Thyroid gland (tissue), 4 donors: ENCODE results near the gene C16orf89. TPM values are rescaled to one million over a fixed set of nuclear protein-coding genes. Genes with fewer than 3 reads are reported as not detected.

ENCODE experiments used
- DNase-seq, 2 donors: peaks; one replicate each; pipeline ENCODE4 v3.0.0-alpha.2; 2019
- H3K27ac ChIP-seq, 3 donors: fragments of 200-600 bp; sonication (generic); 1 replicate in 2 of 3; 2 replicates in 1 of 3; pipeline ENCODE4 v1.5.1; 2016 to 2019; ENCODE audit warnings: mild to moderate bottlenecking in 1 of 3, moderate library complexity in 1 of 3
- H3K27me3 ChIP-seq: fragments of 200-600 bp; sonication (generic); one replicate; pipeline ENCODE4 v1.5.1; 2019
- H3K36me3 ChIP-seq, 2 donors: fragments of 200-600 bp; sonication (generic); one replicate each; pipeline ENCODE4 v1.5.1; 2016 to 2019
- H3K4me1 ChIP-seq, 2 donors: fragments of 200-600 bp; sonication (generic); one replicate each; pipeline ENCODE4 v1.5.1; 2017 to 2019
- H3K4me3 ChIP-seq, 3 donors: fragments of 200-600 bp; sonication (generic); replicated peaks in 1 of 3; 1 replicate in 2 of 3; 2 replicates in 1 of 3; pipeline ENCODE4 v1.5.1; 2016; ENCODE audit warnings: mild to moderate bottlenecking in 1 of 3
- H3K9me3 ChIP-seq: fragments of 200-600 bp; sonication (generic); one replicate; pipeline ENCODE4 v1.5.1; 2017
- CTCF ChIP-seq, 6 experiments: fragments of 200-600 bp in 3 of 6; fragments of 450-650 bp in 3 of 6; sonication (generic) in 3 of 6; IDR thresholded peaks; one replicate each; pipeline ENCODE4 v1.5.1; 2016 to 2019; ENCODE audit warnings: antibody characterized with exemption in 6 of 6, mild to moderate bottlenecking in 2 of 6, inconsistent platforms in 1 of 6, moderate library complexity in 1 of 6
- POLR2A ChIP-seq, 2 donors: fragments of 450-650 bp; IDR thresholded peaks; one replicate each; pipeline ENCODE4 v1.6.1; 2017; ENCODE audit warnings: antibody characterized with exemption in 2 of 2, mild to moderate bottlenecking in 2 of 2, moderate library complexity in 1 of 2
- WGBS, 2 donors: methylation state at CpG; one replicate each; pipeline ENCODE4 v1.1.5; 2017; 5-methylcytosine and 5-hydroxymethylcytosine counted together
- intact Hi-C: fragments of 100-400 bp; cut with DNase I; formaldehyde crosslinking; loops from one replicate; pipeline ENCODE4 v1.15.1; 2023
- total RNA-seq, 4 donors: library from RNA; depleted of rRNA; stranded (reverse); fragments of >200 nt; gene quantifications; one replicate each; pipeline ENCODE4 v1.2.3, GENCODE V29; 2016

Gene C16orf89
- total RNA-seq, 4 donors from 2014 or later, result 172 to 385 (median 287) TPM

- no peaks in the 10 kb centered on the region for H3K36me3 ChIP-seq
- DNase-seq, result no peak
- no peaks in the 10 kb centered on the region for H3K27me3 ChIP-seq
- TF ChIP-seq POLR2A (IDR thresholded peaks at IDR 0.05) (no peak), CTCF (IDR thresholded peaks at IDR 0.05) (no peak)
- peaks cover 18 to 23% of the 10 kb centered on the region in 2 donors for H3K4me1 ChIP-seq
- H3K9me3 ChIP-seq, result no peaks in the 10 kb centered on the region
- no peak overlapping the region for H3K4me3 ChIP-seq
- H3K27ac ChIP-seq, result peak overlapping the region in 1 of 3 donors; percentile 53
- WGBS, 2 donors, result 70 to 74% methylated on average over 6 of the region's 6 CpGs
- intact Hi-C loops, result no loop called here
These were observed 755 bp upstream of the C16orf89 start for GRCh38 chr16:5066511-5066910.

GRCh38 chr16:5065326-5065725 lies 430 bp downstream of the C16orf89 start:
- Histone ChIP-seq H3K9me3 (no peaks in the 10 kb centered on the region), H3K4me1 (peaks cover 13 to 18% of the 10 kb centered on the region in 2 donors), H3K4me3 (peak overlapping the region in 1 of 3 donors; percentile 13), H3K36me3 (no peaks in the 10 kb centered on the region), H3K27me3 (no peaks in the 10 kb centered on the region), H3K27ac (peak overlapping the region; percentile 53 to 81 (median 77))
- 15 to 24% methylated on average over 8 of the region's 8 CpGs for WGBS, 2 donors
- intact Hi-C loops, result no loop called here
- peak in 1 of 2 donors; percentile 41 for DNase-seq
- TF ChIP-seq POLR2A (IDR thresholded peaks at IDR 0.05) (no peak), CTCF (IDR thresholded peaks at IDR 0.05) (no peak)

- DNase-seq, result peak; percentile 72 to 75
- intact Hi-C loops, result no loop called here
- WGBS, 2 donors, result 9 to 27% methylated on average over 1 to 7 of the region's 7 CpGs
- Histone ChIP-seq H3K9me3 (no peaks in the 10 kb centered on the region), H3K27me3 (no peaks in the 10 kb centered on the region), H3K4me1 (peaks cover 13 to 18% of the 10 kb centered on the region in 2 donors), H3K4me3 (peak overlapping the region in 1 of 3 donors; percentile 13), H3K36me3 (no peaks in the 10 kb centered on the region), H3K27ac (peak overlapping the region in 2 of 3 donors; percentile 53 to 77)
- no peak for TF ChIP-seq POLR2A (IDR thresholded peaks at IDR 0.05)
- TF ChIP-seq CTCF (IDR thresholded peaks at IDR 0.05), result no peak
These were observed 841 bp downstream of the C16orf89 start for GRCh38 chr16:5064915-5065314.

- DNase-seq, result no peak
- intact Hi-C loops, result no loop called here
- 83 to 84% methylated on average over 19 of the region's 19 CpGs for WGBS, 2 donors
- H3K9me3 ChIP-seq, result no peaks in the 10 kb centered on the region
- peaks cover 13 to 18% of the 10 kb centered on the region in 2 donors for H3K4me1 ChIP-seq
- no peak overlapping the region for H3K4me3 ChIP-seq
- H3K36me3 ChIP-seq, result peaks cover 0 to 3% of the 10 kb centered on the region in 2 donors
- no peaks in the 10 kb centered on the region for H3K27me3 ChIP-seq
- TF ChIP-seq POLR2A (IDR thresholded peaks at IDR 0.05) (no peak), CTCF (IDR thresholded peaks at IDR 0.05) (no peak)
- H3K27ac ChIP-seq, result no peak overlapping the region
These were observed 2.7 kb downstream of the C16orf89 start for GRCh38 chr16:5062790-5063765.

GRCh38 chr16:5062051-5062450 lies 3.7 kb downstream of the C16orf89 start:
- intact Hi-C loops, result no loop called here
- Histone ChIP-seq H3K27me3 (no peaks in the 10 kb centered on the region), H3K4me1 (peaks cover 13 to 18% of the 10 kb centered on the region in 2 donors), H3K9me3 (no peaks in the 10 kb centered on the region), H3K27ac (no peak overlapping the region), H3K4me3 (no peak overlapping the region), H3K36me3 (peaks cover 0 to 6% of the 10 kb centered on the region in 2 donors)
- 76 to 81% methylated on average over 11 of the region's 11 CpGs for WGBS, 2 donors
- peak; percentile 9 to 11 for DNase-seq
- TF ChIP-seq CTCF (IDR thresholded peaks at IDR 0.05), result no peak
- no peak for TF ChIP-seq POLR2A (IDR thresholded peaks at IDR 0.05)
